CD14-positive monocyte (primary cell): ENCODE data around the gene ATRN. TPM values are rescaled to one million over a fixed set of nuclear protein-coding genes. Genes with fewer than 3 reads are reported as not detected.

Experiments
- DNase-seq, 3 donors: peaks; one replicate each; pipeline ENCODE4 v3.0.0-alpha.2; 2011 to 2022
- H2AFZ ChIP-seq: 2 replicates; pipeline ENCODE4 v1.6.0; 2012; ENCODE audit warnings: mild to moderate bottlenecking, low read depth, low read length, inconsistent platforms; ENCODE audit not compliant: insufficient read depth, poor library complexity, severe bottlenecking
- H3K27ac ChIP-seq, 2 donors: 1 replicate in 1 of 2; 2 replicates in 1 of 2; pipeline ENCODE4 v1.5.1; 2012 to 2013; ENCODE audit warnings: low read length in 2 of 2, control low read depth in 1 of 2, inconsistent platforms in 1 of 2, low read depth in 1 of 2, mild to moderate bottlenecking in 1 of 2
- H3K27me3 ChIP-seq, 2 donors: one replicate each; pipeline versions ENCODE4 v1.6.0 to v1.6.1; 2011 to 2013; ENCODE audit warnings: low read length in 2 of 2; ENCODE audit not compliant: control insufficient read depth in 2 of 2, insufficient read depth in 2 of 2
- H3K36me3 ChIP-seq, 2 donors: replicated peaks in 1 of 2; 1 replicate in 1 of 2; 2 replicates in 1 of 2; pipeline versions ENCODE4 v1.5.1 to v1.6.1; 2012 to 2013; ENCODE audit warnings: low read length in 2 of 2, control low read depth in 1 of 2, inconsistent platforms in 1 of 2, mild to moderate bottlenecking in 1 of 2; ENCODE audit not compliant: insufficient read depth in 2 of 2, control insufficient read depth in 1 of 2
- H3K4me1 ChIP-seq, 2 donors: 1 replicate in 1 of 2; 2 replicates in 1 of 2; pipeline versions ENCODE4 v1.5.1 to v1.6.1; 2012 to 2013; ENCODE audit warnings: low read length in 2 of 2, control low read depth in 1 of 2, inconsistent platforms in 1 of 2, mild to moderate bottlenecking in 1 of 2, moderate library complexity in 1 of 2; ENCODE audit not compliant: insufficient read depth in 2 of 2, control insufficient read depth in 1 of 2
- H3K4me2 ChIP-seq: replicated peaks from 2 replicates; pipeline ENCODE3; 2012; ENCODE audit warnings: low read length, moderate library complexity, mild to moderate bottlenecking; ENCODE audit not compliant: poor library complexity, severe bottlenecking; ENCODE audit errors: extremely low read depth
- H3K4me3 ChIP-seq, 3 experiments: fragments of 200-600 bp in 1 of 3; sonication (generic) in 1 of 3; replicated peaks in 1 of 3; 1 replicate in 2 of 3; 2 replicates in 1 of 3; pipeline ENCODE4 v1.5.1; 2011 to 2013; ENCODE audit warnings: low read length in 3 of 3, mild to moderate bottlenecking in 3 of 3, control low read depth in 2 of 3, low read depth in 2 of 3, inconsistent platforms in 1 of 3, moderate library complexity in 1 of 3
- H3K79me2 ChIP-seq: 2 replicates; pipeline ENCODE4 v1.6.0; 2012; ENCODE audit warnings: mild to moderate bottlenecking, control low read depth, inconsistent platforms, low read length, moderate library complexity; ENCODE audit not compliant: insufficient read depth
- H3K9ac ChIP-seq: 2 replicates; pipeline ENCODE4 v1.6.0; 2017; ENCODE audit warnings: low read length, mild to moderate bottlenecking; ENCODE audit not compliant: insufficient read depth, poor library complexity, severe bottlenecking
- H3K9me3 ChIP-seq, 2 donors: replicated peaks in 1 of 2; 1 replicate in 1 of 2; 2 replicates in 1 of 2; pipeline versions ENCODE4 v1.5.1 to v1.6.1; 2012 to 2013; ENCODE audit warnings: low read length in 2 of 2, control low read depth in 1 of 2; ENCODE audit not compliant: control insufficient read depth in 1 of 2, insufficient read depth in 1 of 2
- H4K20me1 ChIP-seq: 2 replicates; pipeline ENCODE4 v1.6.0; 2012; ENCODE audit warnings: mild to moderate bottlenecking, low read length, control low read depth, moderate library complexity; ENCODE audit not compliant: insufficient read depth
- H3K27ac Mint-ChIP-seq, 7 donors: one replicate each; pipeline ENCODE4 v1.8.0; 2020; ENCODE audit warnings: mild to moderate bottlenecking in 7 of 7, mixed read lengths in 7 of 7, moderate library complexity in 6 of 7, inconsistent platforms in 2 of 7
- H3K27me3 Mint-ChIP-seq, 3 donors: one replicate each; pipeline ENCODE4 v1.8.0; 2021 to 2022; ENCODE audit warnings: low read depth in 3 of 3, mild to moderate bottlenecking in 3 of 3, mixed read lengths in 3 of 3, moderate library complexity in 3 of 3, inconsistent platforms in 1 of 3
- H3K36me3 Mint-ChIP-seq, 2 donors: one replicate each; pipeline ENCODE4 v1.8.0; 2020; ENCODE audit warnings: mixed read lengths in 2 of 2, inconsistent platforms in 1 of 2, mild to moderate bottlenecking in 1 of 2
- H3K4me1 Mint-ChIP-seq: one replicate; pipeline ENCODE4 v1.8.0; 2020; ENCODE audit warnings: mild to moderate bottlenecking, mixed read lengths
- H3K4me3 Mint-ChIP-seq, 2 donors: one replicate each; pipeline ENCODE4 v1.8.0; 2020; ENCODE audit warnings: mild to moderate bottlenecking in 2 of 2, mixed read lengths in 2 of 2, moderate library complexity in 1 of 2
- H3K9me3 Mint-ChIP-seq, 7 donors: one replicate each; pipeline ENCODE4 v1.8.0; 2020 to 2022; ENCODE audit warnings: mixed read lengths in 7 of 7, mild to moderate bottlenecking in 6 of 7, moderate library complexity in 6 of 7, inconsistent platforms in 2 of 7
- CTCF ChIP-seq: fragments of 200-600 bp; IDR thresholded peaks from one replicate; pipeline ENCODE4 v1.8.0; 2022; ENCODE audit warnings: antibody characterized with exemption, mild to moderate bottlenecking
- WGBS: methylation state at CpG from one replicate; pipeline ENCODE4 v1.1.5; 2013; ENCODE audit warnings: missing lambda C conversion rate; ENCODE audit not compliant: insufficient coverage; 5-methylcytosine and 5-hydroxymethylcytosine counted together
- intact Hi-C, 2 donors: fragments of 100-400 bp; cut with micrococcal nuclease; formaldehyde crosslinking; loops; one replicate each; pipeline versions ENCODE4 v1.15.0 to v1.15.1; 2023
- polyA plus RNA-seq, 3 donors: library from polyadenylated mRNA; depleted of rRNA in 1 of 3; unstranded in 2 of 3; stranded (reverse) in 1 of 3; fragments of 300-500 nt in 2 of 3; fragments of >200 nt in 1 of 3; fragmentation: Illumina TruSeq in 2 of 3; gene quantifications; 1 replicate in 2 of 3; 2 replicates in 1 of 3; pipeline ENCODE4 v1.2.3, GENCODE V29; 2012 to 2021

The ATRN gene
- polyA plus RNA-seq, 3 donors: 10.2 to 17.4 (median 11.5) TPM

DNA sequence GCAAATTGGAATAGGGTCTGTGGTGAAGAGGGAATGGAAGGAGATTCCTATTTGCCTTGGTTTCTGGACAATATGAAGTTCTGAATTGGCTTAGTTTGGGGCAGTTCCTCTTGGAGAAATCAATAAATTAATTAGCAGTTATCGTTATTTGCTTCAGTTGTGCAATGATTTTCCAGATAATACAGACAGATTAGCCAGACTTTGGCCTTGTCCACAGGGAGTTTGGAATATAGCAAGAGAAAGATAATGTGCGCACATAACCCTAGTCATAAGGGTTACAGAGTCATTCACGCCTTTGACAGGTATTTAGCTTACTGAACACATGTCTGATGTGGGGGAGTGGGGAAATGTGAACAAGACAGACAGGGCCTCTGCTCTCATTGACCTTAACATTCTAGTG, 1.3 kb downstream of the ATRN start:
- peak overlapping the region; percentile 93 to 99 for H3K4me3 Mint-ChIP-seq
- no peak for TF ChIP-seq CTCF
- Histone ChIP-seq H3K27me3 (no peaks in the 10 kb centered on the region), H3K4me3 (peak overlapping the region; percentile 82 to 90 (median 89)), H2AFZ (peak overlapping the region; percentile 92), H3K4me2 (peak overlapping the region; percentile 89), H4K20me1 (peaks cover 43% of the 10 kb centered on the region), H3K9me3 (no peaks in the 10 kb centered on the region), H3K79me2 (peaks cover 49% of the 10 kb centered on the region), H3K36me3 (no peaks in the 10 kb centered on the region), H3K27ac (peak overlapping the region in 1 of 2 donors; percentile 78), H3K4me1 (peaks cover 21 to 33% of the 10 kb centered on the region in 2 donors), H3K9ac (peak overlapping the region; percentile 82)
- intact Hi-C loops: loop anchor here in 1 of 2 donors (5.0 kb wide), 1 partner anchor 65 kb away; the partner anchor contains the start of gene DNAAF9
- no peak for DNase-seq
- 100% methylated on average over 2 of the region's 3 CpGs for WGBS
- H3K36me3 Mint-ChIP-seq: peaks cover 2 to 6% of the 10 kb centered on the region in 2 donors
- H3K9me3 Mint-ChIP-seq: no peaks in the 10 kb centered on the region
- H3K27ac Mint-ChIP-seq: peak overlapping the region in 1 of 7 donors; percentile 79
- H3K27me3 Mint-ChIP-seq: peaks cover 0 to 2% (median 2%) of the 10 kb centered on the region in 3 donors
- H3K4me1 Mint-ChIP-seq: peaks cover 33% of the 10 kb centered on the region

DNA sequence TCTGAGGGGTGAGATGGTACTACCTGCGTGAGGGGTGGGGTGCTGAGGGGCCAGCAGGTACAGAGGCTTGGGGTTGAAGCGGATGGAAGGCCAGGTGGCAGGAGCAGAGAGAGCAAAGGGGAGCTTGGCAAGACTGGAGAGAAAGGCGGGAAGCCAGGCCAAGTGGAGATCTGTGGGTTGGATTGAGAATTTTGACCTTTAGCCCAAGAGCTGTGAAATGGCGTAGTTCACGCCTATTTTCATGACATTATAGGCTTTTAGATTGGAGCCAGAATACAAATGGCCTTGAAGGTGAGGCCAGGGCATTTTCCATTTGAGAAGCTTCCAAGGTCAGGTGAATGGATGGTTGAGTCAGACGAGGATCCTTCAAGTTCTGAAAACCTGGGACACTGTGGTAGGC, 2.5 kb downstream of the ATRN start:
- peaks cover 43% of the 10 kb centered on the region for H4K20me1 ChIP-seq
- no peak overlapping the region for H3K9ac ChIP-seq
- WGBS: 97% methylated on average over 6 of the region's 6 CpGs
- H3K27ac ChIP-seq: no peak overlapping the region
- Mint-ChIP-seq H3K36me3 (peaks cover 4 to 8% of the 10 kb centered on the region in 2 donors), H3K27me3 (peaks cover 0 to 2% (median 0%) of the 10 kb centered on the region in 3 donors), H3K9me3 (no peaks in the 10 kb centered on the region), H3K4me3 (no peak overlapping the region), H3K27ac (peak overlapping the region in 2 of 7 donors; percentile 9 to 58), H3K4me1 (peaks cover 35% of the 10 kb centered on the region)
- H3K4me3 ChIP-seq: no peak overlapping the region
- no peak for DNase-seq
- no peak for TF ChIP-seq CTCF
- peaks cover 53% of the 10 kb centered on the region for H3K79me2 ChIP-seq
- peaks cover 21 to 33% of the 10 kb centered on the region in 2 donors for H3K4me1 ChIP-seq
- H2AFZ ChIP-seq: no peak overlapping the region
- H3K9me3 ChIP-seq: no peaks in the 10 kb centered on the region
- no peaks in the 10 kb centered on the region for H3K27me3 ChIP-seq
- H3K4me2 ChIP-seq: no peak overlapping the region
- H3K36me3 ChIP-seq: peaks cover 0 to 3% of the 10 kb centered on the region in 2 donors
- intact Hi-C loops: loop anchor here in 1 of 2 donors (5.0 kb wide), 1 partner anchor 66 kb away; the partner anchor contains the start of gene DNAAF9
